Smooth muscle cell (in vitro differentiated cells): ENCODE results near the gene SWSAP1. TPM values are rescaled to one million over a fixed set of nuclear protein-coding genes. Genes with fewer than 3 reads are reported as not detected.

ENCODE experiments used
- DNase-seq: peaks from one replicate; lab custom pipeline; 2025; ENCODE audit not compliant: unreplicated experiment; lab: John Stamatoyannopoulos, UW
- H2AFZ ChIP-seq: fragments of 200-600 bp; sonication (generic); 2 replicates; pipeline ENCODE4 v1.6.0; 2016; ENCODE audit warnings: antibody characterized with exemption, low read depth, mild to moderate bottlenecking
- H3F3A ChIP-seq: fragments of 200-600 bp; sonication (generic); 2 replicates; pipeline ENCODE4 v1.6.0; 2017; ENCODE audit warnings: antibody characterized with exemption, low read depth
- H3K27ac ChIP-seq: fragments of 200-600 bp; sonication (generic); 2 replicates; pipeline ENCODE4 v1.5.1; 2016; ENCODE audit warnings: low read depth, mild to moderate bottlenecking
- H3K27me3 ChIP-seq: fragments of 200-600 bp; sonication (generic); 2 replicates; pipeline ENCODE4 v1.6.1; 2016; ENCODE audit warnings: low read depth, mild to moderate bottlenecking
- H3K36me3 ChIP-seq: fragments of 200-600 bp; sonication (generic); 2 replicates; pipeline ENCODE4 v1.5.1; 2016; ENCODE audit warnings: low read depth
- H3K4me1 ChIP-seq: fragments of 200-600 bp; sonication (generic); 2 replicates; pipeline ENCODE4 v1.5.1; 2016; ENCODE audit warnings: low read depth
- H3K4me2 ChIP-seq: fragments of 200-600 bp; sonication (generic); 2 replicates; pipeline ENCODE4 v1.6.0; 2016; ENCODE audit warnings: mild to moderate bottlenecking
- H3K4me3 ChIP-seq: fragments of 200-600 bp; sonication (generic); 2 replicates; pipeline ENCODE4 v1.5.1; 2016; ENCODE audit warnings: mild to moderate bottlenecking
- H3K79me2 ChIP-seq: fragments of 200-600 bp; sonication (generic); 2 replicates; pipeline ENCODE4 v1.6.0; 2016; ENCODE audit warnings: low read depth, mild to moderate bottlenecking
- H3K9ac ChIP-seq: fragments of 200-600 bp; sonication (generic); 2 replicates; pipeline ENCODE4 v1.6.0; 2016; ENCODE audit warnings: low read depth
- H3K9me3 ChIP-seq: fragments of 200-600 bp; sonication (generic); replicated peaks from 2 replicates; pipeline ENCODE4 v1.5.1; 2016; ENCODE audit warnings: low read depth
- H4K20me1 ChIP-seq: fragments of 200-600 bp; sonication (generic); 2 replicates; pipeline ENCODE4 v1.6.0; 2016; ENCODE audit warnings: low read depth
- CTCF ChIP-seq: fragments of 200-600 bp; sonication (generic); IDR thresholded peaks from 2 replicates; pipeline ENCODE4 v1.5.1; 2017; ENCODE audit warnings: borderline replicate concordance, mild to moderate bottlenecking, antibody characterized with exemption; ENCODE audit not compliant: insufficient read depth, poor library complexity, severe bottlenecking
- WGBS: methylation state at CpG from one replicate; pipeline ENCODE4 v1.1.7; 2016; ENCODE audit warnings: low lambda C conversion rate; 5-methylcytosine and 5-hydroxymethylcytosine counted together
- polyA plus RNA-seq: library from polyadenylated mRNA; unstranded; fragments of >200 nt; fragmentation: Nextera tagmentation; extraction: Ambion mirVana; gene quantifications from 2 replicates; pipeline ENCODE4 v1.2.1, GENCODE V29; 2016
- total RNA-seq: library from RNA; depleted of rRNA; stranded (reverse); fragments of >200 nt; gene quantifications from 2 replicates; pipeline ENCODE4 v1.2.3, GENCODE V29; 2014

SWSAP1 gene
- total and polyA plus RNA-seq, 2 experiments from 2014 or later: 0.99 to 2.8 TPM

GRCh38 chr19:11390933-11391680 is 16.6 kb downstream of the SWSAP1 start:
- Histone ChIP-seq H3K9me3 (no peaks in the 10 kb centered on the region), H4K20me1 (no peaks in the 10 kb centered on the region), H3K27ac (no peak overlapping the region), H3K4me2 (no peak overlapping the region), H3K9ac (no peak overlapping the region), H3K27me3 (no peaks in the 10 kb centered on the region), H3F3A (no peaks in the 10 kb centered on the region), H2AFZ (no peak overlapping the region), H3K4me3 (no peak overlapping the region), H3K36me3 (no peaks in the 10 kb centered on the region), H3K79me2 (no peaks in the 10 kb centered on the region), H3K4me1 (no peaks in the 10 kb centered on the region)
- no peak for TF ChIP-seq CTCF
- DNase-seq: no peak
- WGBS: 85% methylated on average over 4 of the region's 4 CpGs

GRCh38 chr19:11397089-11397610 is 22.7 kb downstream of the SWSAP1 start:
- no peak overlapping the region for H3K27ac ChIP-seq
- H3K4me1 ChIP-seq: no peaks in the 10 kb centered on the region
- H3K4me2 ChIP-seq: no peak overlapping the region
- no peaks in the 10 kb centered on the region for H3K9me3 ChIP-seq
- 94% methylated on average over 15 of the region's 22 CpGs for WGBS
- no peak overlapping the region for H3K4me3 ChIP-seq
- no peaks in the 10 kb centered on the region for H3K27me3 ChIP-seq
- DNase-seq: no peak
- H2AFZ ChIP-seq: no peak overlapping the region
- H4K20me1 ChIP-seq: no peaks in the 10 kb centered on the region
- H3F3A ChIP-seq: no peaks in the 10 kb centered on the region
- H3K9ac ChIP-seq: no peak overlapping the region
- H3K36me3 ChIP-seq: no peaks in the 10 kb centered on the region
- H3K79me2 ChIP-seq: no peaks in the 10 kb centered on the region
- TF ChIP-seq CTCF: no peak

GRCh38 chr19:11399667-11400066 is 25.2 kb downstream of the SWSAP1 start:
- no peaks in the 10 kb centered on the region for H3F3A ChIP-seq
- 95% methylated on average over 9 of the region's 9 CpGs for WGBS
- no peaks in the 10 kb centered on the region for H3K4me1 ChIP-seq
- no peaks in the 10 kb centered on the region for H3K27me3 ChIP-seq
- no peaks in the 10 kb centered on the region for H3K79me2 ChIP-seq
- no peaks in the 10 kb centered on the region for H4K20me1 ChIP-seq
- no peak overlapping the region for H3K4me2 ChIP-seq
- H3K9ac ChIP-seq: no peak overlapping the region
- H3K36me3 ChIP-seq: no peaks in the 10 kb centered on the region
- H3K27ac ChIP-seq: no peak overlapping the region
- no peak overlapping the region for H2AFZ ChIP-seq
- no peak for DNase-seq
- H3K4me3 ChIP-seq: no peak overlapping the region
- H3K9me3 ChIP-seq: no peaks in the 10 kb centered on the region
- no peak for TF ChIP-seq CTCF

GRCh38 chr19:11400798-11401197 is 26.3 kb downstream of the SWSAP1 start:
- Histone ChIP-seq H3K79me2 (no peaks in the 10 kb centered on the region), H3K4me3 (no peak overlapping the region), H3K36me3 (no peaks in the 10 kb centered on the region), H3K4me1 (no peaks in the 10 kb centered on the region), H3F3A (no peaks in the 10 kb centered on the region), H4K20me1 (no peaks in the 10 kb centered on the region), H3K27ac (no peak overlapping the region), H2AFZ (no peak overlapping the region), H3K9ac (no peak overlapping the region), H3K27me3 (no peaks in the 10 kb centered on the region), H3K4me2 (no peak overlapping the region), H3K9me3 (no peaks in the 10 kb centered on the region)
- DNase-seq: no peak
- no peak for TF ChIP-seq CTCF
- 76% methylated on average over 1 of the region's 1 CpG for WGBS
